GM18907 (cell line): Measurements from ENCODE around the gene SLC49A4.
A peak's percentile ranks its signal among the peaks of the same experiment; 100 is the strongest.
"Not testable (repeated sequence)": the region's sequence is repeated elsewhere in the genome, so short reads cannot be mapped to it uniquely, and the experiment has no call there.

Experiments
- ATAC-seq: cut with Tn5 transposase; IDR thresholded peaks from one replicate; pipeline ENCODE4 v1.9.1; 2021; ENCODE audit warnings: mild to moderate bottlenecking, moderate library complexity; ENCODE audit not compliant: unreplicated experiment

The SLC49A4 gene, protein sequence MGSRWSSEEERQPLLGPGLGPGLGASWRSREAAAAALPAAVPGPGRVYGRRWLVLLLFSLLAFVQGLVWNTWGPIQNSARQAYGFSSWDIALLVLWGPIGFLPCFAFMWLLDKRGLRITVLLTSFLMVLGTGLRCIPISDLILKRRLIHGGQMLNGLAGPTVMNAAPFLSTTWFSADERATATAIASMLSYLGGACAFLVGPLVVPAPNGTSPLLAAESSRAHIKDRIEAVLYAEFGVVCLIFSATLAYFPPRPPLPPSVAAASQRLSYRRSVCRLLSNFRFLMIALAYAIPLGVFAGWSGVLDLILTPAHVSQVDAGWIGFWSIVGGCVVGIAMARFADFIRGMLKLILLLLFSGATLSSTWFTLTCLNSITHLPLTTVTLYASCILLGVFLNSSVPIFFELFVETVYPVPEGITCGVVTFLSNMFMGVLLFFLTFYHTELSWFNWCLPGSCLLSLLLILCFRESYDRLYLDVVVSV

DNA sequence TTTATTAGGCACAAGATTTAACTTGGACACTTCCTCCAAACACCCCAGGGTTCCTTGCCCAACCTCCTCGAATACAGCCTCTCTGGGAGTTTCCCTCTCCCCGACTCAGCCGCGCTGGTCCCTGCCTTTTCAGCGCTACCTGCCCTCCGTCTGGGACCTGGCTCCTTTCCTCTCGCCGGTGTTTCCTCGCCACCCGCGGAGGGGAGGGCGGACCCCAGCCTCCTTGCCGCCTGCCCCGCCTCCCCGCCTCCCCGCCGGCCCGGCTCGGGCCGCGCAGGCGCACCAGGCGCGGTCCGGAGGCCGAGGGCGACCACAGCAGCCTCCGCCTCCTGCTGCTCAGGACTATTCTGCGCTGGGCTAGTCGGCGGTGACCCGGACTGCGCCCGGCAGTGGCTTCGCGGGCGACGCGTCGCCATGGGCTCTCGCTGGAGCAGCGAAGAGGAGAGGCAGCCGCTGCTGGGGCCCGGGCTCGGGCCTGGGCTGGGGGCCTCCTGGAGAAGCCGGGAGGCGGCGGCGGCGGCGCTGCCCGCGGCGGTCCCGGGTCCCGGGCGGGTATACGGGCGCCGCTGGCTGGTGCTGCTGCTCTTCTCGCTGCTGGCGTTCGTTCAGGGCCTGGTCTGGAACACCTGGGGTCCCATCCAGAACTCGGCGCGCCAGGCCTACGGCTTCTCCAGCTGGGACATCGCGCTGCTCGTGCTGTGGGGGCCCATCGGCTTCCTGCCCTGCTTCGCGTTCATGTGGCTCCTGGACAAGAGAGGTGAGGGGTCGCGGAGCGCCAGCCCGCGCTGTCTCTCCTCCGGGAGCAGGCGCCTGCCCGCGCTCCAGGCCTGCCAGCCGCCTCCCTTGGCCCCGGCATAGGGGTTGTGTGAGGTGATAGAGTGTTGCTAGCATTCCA, at the start of gene SLC49A4:
Gene SLC49A4, plus strand, starts transcription at position 291 of the 895 bp plus-strand sequence. Its CDS starts 124 bp downstream, at position 415.
- ATAC-seq, result peak; percentile 79

- no peak for ATAC-seq
Observed at GRCh38 chr3:122745369-122746021, 49.4 kb upstream of the SLC49A4 start.

DNA sequence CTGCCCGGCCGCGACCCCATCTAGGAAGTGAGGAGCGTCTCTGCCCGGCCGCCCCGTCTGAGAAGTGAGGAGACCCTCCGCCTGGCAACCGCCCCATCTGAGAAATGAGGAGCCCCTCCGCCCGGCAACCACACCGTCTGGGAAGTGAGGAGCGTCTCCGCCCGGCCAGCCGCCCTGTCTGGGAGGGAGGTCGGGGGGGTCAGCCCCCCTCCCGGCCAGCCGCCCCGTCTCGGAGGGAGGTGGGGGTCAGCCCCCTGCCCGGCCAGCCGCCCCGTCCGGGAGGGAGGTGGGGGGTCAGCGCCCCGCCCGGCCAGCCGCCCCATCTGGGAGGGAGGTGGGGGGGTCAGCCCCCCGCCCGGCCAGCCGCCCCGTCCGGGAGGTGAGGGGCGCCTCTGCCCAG, 47.6 kb upstream of the SLC49A4 start:
- not testable (repeated sequence) for ATAC-seq

GRCh38 chr3:122748347-122748746, 46.5 kb upstream of the SLC49A4 start:
- ATAC-seq, result no peak

DNA sequence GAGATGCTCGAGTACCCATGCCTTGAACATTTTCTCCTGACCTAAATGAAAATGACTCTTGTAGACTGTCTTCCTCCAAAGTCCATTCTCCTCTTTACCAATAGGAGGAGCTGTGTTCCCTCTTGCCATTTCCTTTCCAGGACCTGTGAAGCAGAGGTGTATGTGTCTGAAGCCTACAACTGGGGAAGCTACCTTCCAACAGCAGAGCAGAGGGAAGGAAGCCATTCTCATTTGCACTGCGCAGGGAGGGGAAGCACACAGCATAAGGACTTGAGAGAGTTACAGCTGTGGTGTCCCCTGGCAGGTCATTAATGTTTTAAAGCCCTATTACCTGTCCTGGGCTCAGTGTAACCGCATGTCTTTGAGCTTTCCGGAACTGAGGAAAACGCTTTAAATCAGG, 39.9 kb upstream of the SLC49A4 start:
- ATAC-seq, result no peak

GRCh38 chr3:122755491-122755890, 39.4 kb upstream of the SLC49A4 start:
- ATAC-seq, result no peak

DNA sequence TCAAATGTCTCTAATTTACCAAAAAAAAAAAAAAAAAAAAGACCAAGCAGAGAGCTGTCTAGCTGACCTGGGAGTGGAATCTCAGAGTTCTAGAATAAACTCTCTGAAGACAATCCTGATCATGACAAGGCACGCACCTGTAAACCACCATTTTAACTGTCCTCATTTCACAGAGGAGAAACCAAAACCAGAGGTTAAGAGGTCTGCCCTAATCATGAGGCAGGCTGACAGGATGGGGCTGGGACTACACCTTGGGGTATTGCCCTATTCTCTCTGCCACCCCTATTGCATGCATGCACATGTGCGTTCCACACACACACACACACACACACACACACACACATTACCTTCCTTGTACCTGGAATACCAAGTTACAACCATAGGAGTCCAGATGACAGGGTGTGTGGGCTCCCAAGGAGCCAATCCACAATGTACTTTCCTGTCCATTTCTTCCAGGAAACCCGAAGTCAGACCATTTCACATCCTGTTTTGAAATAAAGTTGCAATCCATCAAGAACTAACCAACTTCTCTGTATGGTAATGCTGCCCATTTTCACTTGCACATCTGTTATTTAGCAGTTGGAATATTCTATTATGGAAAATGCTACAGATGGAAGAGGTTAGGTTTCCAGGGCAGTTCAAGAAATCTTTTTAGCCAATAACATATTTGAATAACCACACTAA, 35.9 kb upstream of the SLC49A4 start:
- no peak for ATAC-seq

DNA sequence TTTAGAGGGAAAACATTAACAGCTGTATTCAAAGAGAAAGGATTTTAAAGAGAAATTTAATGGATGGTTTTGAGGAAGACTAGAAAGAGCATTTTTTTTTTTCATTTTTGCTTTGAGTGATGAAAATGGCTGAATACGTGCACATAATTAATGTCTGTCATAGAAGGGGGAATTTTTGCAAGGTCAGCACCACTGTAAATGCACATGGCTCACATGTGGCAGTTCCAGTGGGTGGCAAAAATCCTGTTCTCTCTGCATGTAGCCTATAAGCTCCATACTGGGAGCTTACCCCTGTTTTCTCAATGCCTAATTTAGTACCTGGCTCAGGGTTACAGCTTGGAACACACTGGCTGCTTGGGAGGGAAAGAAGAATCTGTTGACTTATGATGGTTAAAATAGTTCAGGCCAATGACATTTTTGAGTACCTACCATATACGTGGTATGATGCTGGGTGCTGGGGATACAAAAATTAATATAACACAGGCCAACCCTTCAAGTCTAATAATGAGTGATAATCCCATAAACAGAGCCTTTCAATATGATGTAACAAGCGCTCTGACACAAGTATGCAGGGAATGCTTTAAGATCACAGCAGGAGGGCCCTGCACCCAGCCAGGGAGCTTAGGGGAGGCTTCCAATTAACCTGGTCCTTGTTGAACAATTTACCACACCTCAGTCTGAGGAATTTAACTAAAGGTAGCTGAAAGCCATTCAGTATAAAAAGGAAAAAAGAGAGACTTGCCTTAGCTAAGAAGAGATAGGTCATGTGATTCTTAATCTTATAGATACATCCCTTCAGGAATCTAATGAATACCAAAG, 34.2 kb upstream of the SLC49A4 start:
- no peak for ATAC-seq

DNA sequence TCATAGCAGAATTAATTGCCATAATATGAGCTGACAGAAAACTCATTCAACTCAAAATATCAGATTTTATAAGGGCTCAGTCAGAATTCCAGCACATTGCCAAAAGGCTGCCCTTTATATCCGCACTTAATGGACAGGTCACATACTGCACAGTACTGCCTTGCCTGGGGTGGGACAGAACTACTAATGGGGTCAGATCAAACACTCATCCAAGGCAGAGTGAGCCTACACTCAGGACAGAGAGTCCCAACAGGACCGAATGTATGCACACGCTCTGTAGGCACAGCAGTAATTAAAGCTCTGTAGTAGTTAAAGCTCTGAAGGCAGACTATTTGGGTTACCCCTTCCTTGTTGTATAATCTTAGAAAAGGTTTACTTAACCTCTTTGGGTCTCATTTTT, 28.4 kb upstream of the SLC49A4 start:
- no peak for ATAC-seq

DNA sequence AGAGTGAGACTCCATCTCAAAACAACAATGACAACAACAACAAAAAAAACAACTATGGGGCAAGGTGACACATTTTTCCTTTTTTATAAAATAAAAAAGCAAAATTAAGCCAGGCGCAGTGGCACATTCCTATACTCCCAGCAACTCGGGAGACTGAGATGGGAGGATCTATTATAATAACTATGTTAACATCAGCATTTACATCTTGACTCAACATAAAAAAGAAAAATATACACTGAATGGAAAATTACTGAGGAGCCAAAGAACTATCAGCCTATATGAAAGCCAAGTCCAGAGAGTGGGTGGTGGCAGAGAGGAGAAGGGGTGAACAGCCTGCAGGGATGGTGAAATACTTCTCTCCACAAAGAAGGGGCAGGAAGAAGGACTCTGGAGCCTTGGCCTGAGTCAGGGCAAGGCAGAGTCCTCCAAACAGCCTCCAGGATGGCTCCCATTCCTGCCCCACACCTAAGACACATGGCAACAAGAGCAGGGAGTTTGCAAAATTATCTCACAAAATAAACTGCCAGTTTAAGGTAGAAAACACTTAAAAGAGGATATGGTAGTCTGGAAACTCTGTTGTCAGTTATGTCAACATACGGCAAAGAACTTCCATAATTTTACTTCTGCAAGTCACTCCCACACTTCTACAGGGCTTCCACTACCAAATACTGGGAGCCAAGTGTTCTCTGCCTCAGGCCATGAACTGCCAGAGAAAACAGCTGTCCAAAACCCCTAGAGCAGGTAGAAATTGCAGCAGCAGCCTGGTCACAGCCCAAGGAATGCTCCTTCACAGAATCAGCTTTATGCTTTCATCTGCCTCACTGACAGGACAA, 27.1 kb upstream of the SLC49A4 start:
- no peak for ATAC-seq

- no peak for ATAC-seq
Observed at GRCh38 chr3:122770521-122771202, 24.2 kb upstream of the SLC49A4 start.

DNA sequence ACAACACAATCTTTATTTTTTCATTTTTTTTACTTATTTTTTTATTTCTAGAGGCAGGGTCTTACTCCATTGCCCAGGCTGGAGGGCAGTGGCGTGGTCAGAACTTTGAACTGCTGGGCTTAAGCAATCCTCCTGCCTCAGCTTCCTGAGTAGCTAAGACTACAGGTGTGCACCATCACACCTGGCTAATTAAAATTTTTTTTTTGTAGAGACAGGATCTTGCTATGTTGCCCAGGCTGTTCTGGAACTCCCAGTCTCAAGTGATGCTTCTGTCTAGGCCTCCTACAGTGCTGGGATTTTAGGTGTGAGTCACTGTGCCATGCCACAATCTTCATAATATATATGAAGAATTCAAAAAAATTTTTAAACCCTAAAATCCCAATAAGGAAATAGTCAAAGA, 22.0 kb upstream of the SLC49A4 start:
- ATAC-seq, result no peak

- ATAC-seq, result peak; percentile 66
Observed at GRCh38 chr3:122773944-122774509, 20.8 kb upstream of the SLC49A4 start.

- peak; percentile 19 for ATAC-seq
Observed at GRCh38 chr3:122774564-122774963, 20.3 kb upstream of the SLC49A4 start.

GRCh38 chr3:122776675-122777468, 18.0 kb upstream of the SLC49A4 start:
- ATAC-seq, result no peak

GRCh38 chr3:122777563-122777962, 17.3 kb upstream of the SLC49A4 start:
- no peak for ATAC-seq

- ATAC-seq, result no peak
Observed at GRCh38 chr3:122782804-122783203, 12.1 kb upstream of the SLC49A4 start.
